ENCODE results near the gene DUS1L. TPM values are rescaled to one million over a fixed set of nuclear protein-coding genes. Genes with fewer than 3 reads are reported as not detected.
A peak's percentile ranks its signal among the peaks of the same experiment; 100 is the strongest.

Gene DUS1L
- total and polyA plus RNA-seq, 5 donors = 51.3 to 82.1 (median 60.0) TPM

- intact Hi-C loops (cut with DNase I) = no loop called here
- no peaks in the 10 kb centered on the region for H3K27me3 ChIP-seq (ENCODE audit: control insufficient read depth, insufficient read depth)
- H3K4me3 ChIP-seq (ENCODE audit: low read length) = peak overlapping the region; percentile 93
- peaks cover 7% of the 10 kb centered on the region for H3K4me1 ChIP-seq (ENCODE audit: control insufficient read depth, insufficient read depth, low read length)
- H3K27ac ChIP-seq (ENCODE audit: low read length) = no peak overlapping the region
- ATAC-seq = peak; percentile 4 to 7
- peak in 1 of 3 donors; percentile 67 for DNase-seq
- WGBS = 14% methylated on average over 79 of the region's 79 CpGs
- H3K9me3 ChIP-seq (ENCODE audit: control insufficient read depth, low read length) = no peaks in the 10 kb centered on the region
Measured at GRCh38 chr17:82050761-82051641, 14.6 kb downstream of the DUS1L start.

- Histone ChIP-seq H3K4me1 (ENCODE audit: control insufficient read depth, insufficient read depth, low read length) (peaks cover 7% of the 10 kb centered on the region), H3K4me3 (ENCODE audit: low read length) (no peak overlapping the region), H3K27me3 (ENCODE audit: control insufficient read depth, insufficient read depth) (no peaks in the 10 kb centered on the region), H3K9me3 (ENCODE audit: control insufficient read depth, low read length) (no peaks in the 10 kb centered on the region), H3K27ac (ENCODE audit: low read length) (no peak overlapping the region)
- peak in 2 of 3 donors; percentile 14 to 51 for DNase-seq
- ATAC-seq = no peak
- intact Hi-C loops (cut with DNase I) = no loop called here
- WGBS = 91% methylated on average over 28 of the region's 28 CpGs
Measured at GRCh38 chr17:82050152-82050760, 15.3 kb downstream of the DUS1L start.

DNA sequence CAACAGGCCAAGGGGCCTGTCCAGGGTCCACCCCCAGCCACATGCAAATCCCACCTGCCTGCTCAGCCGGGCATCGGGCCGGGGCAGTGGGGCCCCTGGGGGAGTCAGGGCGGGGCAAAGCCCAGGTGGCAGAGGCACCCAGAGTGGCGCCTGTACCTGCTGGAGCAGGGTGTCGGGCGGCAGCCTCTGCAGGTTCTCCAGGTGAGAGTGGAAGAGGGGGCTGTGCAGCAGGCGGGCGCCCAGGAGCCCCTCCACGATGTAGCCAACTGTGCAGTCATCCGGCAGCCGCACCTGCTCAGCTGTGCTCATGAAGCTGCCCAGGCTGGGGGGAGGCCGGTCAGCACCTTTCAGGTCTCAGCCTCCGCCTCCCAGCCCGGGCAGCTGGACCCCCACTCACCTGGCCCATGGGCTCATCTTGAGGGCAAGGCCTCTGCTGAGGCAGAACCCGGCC lies 16.1 kb downstream of the DUS1L start:
- Histone ChIP-seq H3K9me3 (ENCODE audit: control insufficient read depth, low read length) (no peaks in the 10 kb centered on the region), H3K4me3 (ENCODE audit: low read length) (no peak overlapping the region), H3K4me1 (ENCODE audit: control insufficient read depth, insufficient read depth, low read length) (peaks cover 7% of the 10 kb centered on the region), H3K27me3 (ENCODE audit: control insufficient read depth, insufficient read depth) (no peaks in the 10 kb centered on the region), H3K27ac (ENCODE audit: low read length) (no peak overlapping the region)
- DNase-seq (peak; percentile 11 to 54 (median 51)), ATAC-seq (no peak)
- WGBS = 95% methylated on average over 16 of the region's 16 CpGs
- intact Hi-C loops (cut with DNase I) = no loop called here

DNA sequence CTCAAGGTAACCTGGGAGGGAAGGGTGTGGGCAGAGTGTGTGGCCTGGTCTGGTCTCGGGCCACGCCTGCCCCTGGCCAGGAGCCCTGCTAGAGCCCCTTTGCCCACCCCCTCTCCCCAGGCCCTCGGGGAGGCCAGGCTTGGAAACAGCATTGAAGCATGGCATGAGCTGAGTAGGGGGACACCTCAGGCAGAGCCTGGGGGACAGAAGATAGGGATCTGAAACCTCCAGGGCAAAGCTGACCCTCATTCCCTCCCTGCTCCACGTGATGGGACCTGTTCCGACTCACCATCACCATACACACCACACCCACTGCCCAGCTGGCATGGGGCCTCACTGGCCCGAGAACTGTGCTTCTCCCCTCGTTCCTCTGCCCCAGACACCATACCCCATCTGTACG lies 16.5 kb downstream of the DUS1L start:
- intact Hi-C loops (cut with DNase I) = no loop called here
- no peak for ATAC-seq
- no peaks in the 10 kb centered on the region for H3K9me3 ChIP-seq (ENCODE audit: control insufficient read depth, low read length)

GRCh38 chr17:82048571-82048971 lies 17.0 kb downstream of the DUS1L start:
- WGBS = 92% methylated on average over 20 of the region's 20 CpGs
- Histone ChIP-seq H3K9me3 (ENCODE audit: control insufficient read depth, low read length) (no peaks in the 10 kb centered on the region), H3K4me3 (ENCODE audit: low read length) (no peak overlapping the region), H3K27ac (ENCODE audit: low read length) (no peak overlapping the region), H3K4me1 (ENCODE audit: control insufficient read depth, insufficient read depth, low read length) (peaks cover 7% of the 10 kb centered on the region), H3K27me3 (ENCODE audit: control insufficient read depth, insufficient read depth) (no peaks in the 10 kb centered on the region)
- intact Hi-C loops (cut with DNase I) = no loop called here
- no peak for ATAC-seq
- peak in 2 of 3 donors; percentile 46 to 56 for DNase-seq

More for the DNA sequence above, 16.5 kb downstream of the DUS1L start:
- Histone ChIP-seq H3K4me3 (ENCODE audit: low read length) (no peak overlapping the region), H3K4me1 (ENCODE audit: control insufficient read depth, insufficient read depth, low read length) (peaks cover 7% of the 10 kb centered on the region), H3K27ac (ENCODE audit: low read length) (no peak overlapping the region), H3K27me3 (ENCODE audit: control insufficient read depth, insufficient read depth) (no peaks in the 10 kb centered on the region)
- WGBS = 83% methylated on average over 8 of the region's 8 CpGs
- DNase-seq = peak in 2 of 3 donors; percentile 21 to 29

DNA sequence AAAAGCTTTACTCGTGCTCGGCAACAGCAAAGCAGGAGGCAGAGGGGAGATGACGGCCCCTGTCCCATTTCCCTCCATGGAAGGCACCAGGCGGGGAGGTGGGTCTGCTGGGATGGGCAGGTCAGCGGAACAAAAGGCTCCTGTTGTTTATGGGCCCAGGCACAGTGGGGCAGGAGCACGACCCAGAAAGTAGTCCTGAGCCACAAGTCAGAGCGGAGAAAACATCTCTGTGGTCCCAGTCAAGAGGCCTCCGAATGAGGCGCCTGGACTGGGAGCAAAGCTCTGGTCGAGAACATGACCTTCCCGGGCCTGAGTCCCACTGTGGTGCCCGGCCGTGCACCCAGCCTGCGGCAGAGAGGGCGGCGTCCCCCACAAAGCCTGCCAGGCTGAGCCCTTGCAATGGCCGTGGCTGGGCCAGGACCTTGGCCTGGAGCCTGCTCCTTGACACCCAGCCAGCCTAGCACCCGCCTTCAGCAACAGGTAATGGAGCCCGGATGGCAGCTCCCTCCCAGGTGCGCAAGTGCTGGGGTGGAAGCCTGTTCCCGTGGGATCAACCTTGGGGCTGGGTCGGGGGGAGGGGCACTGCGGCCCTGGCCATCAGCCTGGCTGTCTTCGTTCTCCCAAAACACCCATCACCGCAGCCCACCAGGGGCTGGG lies 17.6 kb downstream of the DUS1L start:
- intact Hi-C loops (cut with DNase I) = no loop called here
- H3K4me1 ChIP-seq (ENCODE audit: control insufficient read depth, insufficient read depth, low read length) = peaks cover 6% of the 10 kb centered on the region
- 91% methylated on average over 25 of the region's 25 CpGs for WGBS
- H3K9me3 ChIP-seq (ENCODE audit: control insufficient read depth, low read length) = no peaks in the 10 kb centered on the region
- H3K27ac ChIP-seq (ENCODE audit: low read length) = no peak overlapping the region
- no peak overlapping the region for H3K4me3 ChIP-seq (ENCODE audit: low read length)
- ATAC-seq (no peak), DNase-seq (peak; percentile 5 to 57 (median 13))
- H3K27me3 ChIP-seq (ENCODE audit: control insufficient read depth, insufficient read depth) = no peaks in the 10 kb centered on the region

GRCh38 chr17:82047379-82047778 lies 18.2 kb downstream of the DUS1L start:
- ATAC-seq = no peak
- intact Hi-C loops (cut with DNase I) = no loop called here
- 89% methylated on average over 24 of the region's 24 CpGs for WGBS

DNA sequence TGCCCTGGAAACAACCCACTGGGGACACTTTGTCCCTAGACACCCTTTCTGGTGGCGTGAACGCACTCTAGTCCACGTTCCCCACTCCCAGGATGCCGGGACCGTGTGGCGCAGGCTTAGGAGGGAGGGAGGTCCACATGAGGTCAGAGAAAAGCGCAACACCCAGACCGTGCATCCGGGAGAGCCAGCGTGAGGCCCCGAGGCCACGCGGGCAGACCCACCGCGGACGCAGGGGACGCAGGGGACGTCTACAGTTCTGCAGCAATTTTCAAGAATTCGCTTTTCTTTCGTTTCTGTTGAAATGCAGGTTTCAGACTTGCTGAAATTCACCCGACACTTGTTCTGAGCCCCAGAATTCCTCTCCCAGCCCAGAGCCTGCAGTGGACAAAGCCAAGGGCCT lies 18.7 kb downstream of the DUS1L start:
- ATAC-seq (no peak), DNase-seq (peak; percentile 6 to 43 (median 37))
- intact Hi-C loops (cut with DNase I) = no loop called here
- 85% methylated on average over 21 of the region's 21 CpGs for WGBS
- Histone ChIP-seq H3K9me3 (ENCODE audit: control insufficient read depth, low read length) (no peaks in the 10 kb centered on the region), H3K27me3 (ENCODE audit: control insufficient read depth, insufficient read depth) (no peaks in the 10 kb centered on the region), H3K4me3 (ENCODE audit: low read length) (no peak overlapping the region), H3K27ac (ENCODE audit: low read length) (no peak overlapping the region), H3K4me1 (ENCODE audit: control insufficient read depth, insufficient read depth, low read length) (no peaks in the 10 kb centered on the region)

More at GRCh38 chr17:82047379-82047778, 18.2 kb downstream of the DUS1L start:
- DNase-seq = peak; percentile 3 to 38 (median 29)
- Histone ChIP-seq H3K27ac (ENCODE audit: low read length) (no peak overlapping the region), H3K27me3 (ENCODE audit: control insufficient read depth, insufficient read depth) (no peaks in the 10 kb centered on the region), H3K9me3 (ENCODE audit: control insufficient read depth, low read length) (no peaks in the 10 kb centered on the region), H3K4me1 (ENCODE audit: control insufficient read depth, insufficient read depth, low read length) (no peaks in the 10 kb centered on the region), H3K4me3 (ENCODE audit: low read length) (no peak overlapping the region)

GRCh38 chr17:82045936-82046484 lies 19.6 kb downstream of the DUS1L start:
- H3K4me3 ChIP-seq (ENCODE audit: low read length) = no peak overlapping the region
- no peaks in the 10 kb centered on the region for H3K27me3 ChIP-seq (ENCODE audit: control insufficient read depth, insufficient read depth)
- H3K27ac ChIP-seq (ENCODE audit: low read length) = no peak overlapping the region
- no peak for ATAC-seq
- intact Hi-C loops (cut with DNase I) = no loop called here
- peak in 2 of 3 donors; percentile 24 to 36 for DNase-seq
- no peaks in the 10 kb centered on the region for H3K9me3 ChIP-seq (ENCODE audit: control insufficient read depth, low read length)
- no peaks in the 10 kb centered on the region for H3K4me1 ChIP-seq (ENCODE audit: control insufficient read depth, insufficient read depth, low read length)
- WGBS = 73% methylated on average over 14 of the region's 14 CpGs

- no peaks in the 10 kb centered on the region for H3K4me1 ChIP-seq (ENCODE audit: control insufficient read depth, insufficient read depth, low read length)
- intact Hi-C loops (cut with DNase I) = no loop called here
- no peak overlapping the region for H3K4me3 ChIP-seq (ENCODE audit: low read length)
- ATAC-seq = no peak
- no peaks in the 10 kb centered on the region for H3K9me3 ChIP-seq (ENCODE audit: control insufficient read depth, low read length)
- H3K27me3 ChIP-seq (ENCODE audit: control insufficient read depth, insufficient read depth) = no peaks in the 10 kb centered on the region
- no peak overlapping the region for H3K27ac ChIP-seq (ENCODE audit: low read length)
- no peak for DNase-seq
- WGBS = 58% methylated on average over 16 of the region's 16 CpGs
Measured at GRCh38 chr17:82043507-82043906, 22.1 kb downstream of the DUS1L start.

Data from right cardiac atrium (tissue), 5 donors.